Right cardiac atrium (tissue), 5 donors: Measurements from ENCODE around the gene LGI2. TPM values are rescaled to one million over a fixed set of nuclear protein-coding genes. Genes with fewer than 3 reads are reported as not detected.

Experiments
- ATAC-seq, 2 donors: fragments of 200-7000 bp; cut with Tn5 transposase; one replicate each; pipeline versions ENCODE4 v1.8.0 to v1.9.1; 2020; ENCODE audit warnings: moderate library complexity in 2 of 2, mild to moderate bottlenecking in 1 of 2
- DNase-seq, 3 donors: peaks; one replicate each; pipeline ENCODE4 v3.0.0-alpha.2; 2020
- H3K27ac ChIP-seq: one replicate; pipeline ENCODE4 v1.5.1; 2013; ENCODE audit warnings: mild to moderate bottlenecking, low read length, control low read depth, moderate library complexity
- H3K27me3 ChIP-seq: one replicate; pipeline ENCODE4 v1.6.1; 2013; ENCODE audit not compliant: control insufficient read depth, insufficient read depth
- H3K4me1 ChIP-seq: one replicate; pipeline ENCODE4 v1.6.1; 2013; ENCODE audit warnings: low read length; ENCODE audit not compliant: control insufficient read depth, insufficient read depth
- H3K4me3 ChIP-seq: one replicate; pipeline ENCODE4 v1.5.1; 2013; ENCODE audit warnings: low read length, control low read depth
- H3K9me3 ChIP-seq: one replicate; pipeline ENCODE4 v1.6.1; 2013; ENCODE audit warnings: low read length; ENCODE audit not compliant: control insufficient read depth
- WGBS: extraction: QIAGEN DNeasy Blood & Tissue Kit; methylation state at CpG from one replicate; pipeline ENCODE4 v1.1.7; 2013; 5-methylcytosine and 5-hydroxymethylcytosine counted together
- intact Hi-C, 4 donors: fragments of 100-400 bp; cut with DNase I; formaldehyde crosslinking; loops; one replicate each; pipeline versions ENCODE4 v1.11.0 to v1.14.0; 2022 to 2023
- polyA plus RNA-seq: library from polyadenylated mRNA; stranded (reverse); fragments of 200-250 nt; gene quantifications from one replicate; pipeline ENCODE4 v1.2.3, GENCODE V29; 2013
- total RNA-seq, 4 donors: library from RNA; stranded (reverse); fragmentation: NEBNext Ultra II Directional; extraction: Animal tissue kit (Norgen Biotek cat#: 25700); gene quantifications; one replicate each; pipeline ENCODE4 v1.2.1, GENCODE V29; 2021
- donor health status: healthy with polysubstance abuse.
- donor health status: DM: no; HTN: yes; CAD: no.
- donor health status: DM: no; HTN: no; CAD: no.
- donor health status: DM: no; HTN: yes; CAD: no; lungs with severe emphysema.
- donor health status: DM: yes; HTN: yes; CAD: no.

The LGI2 gene
- total and polyA plus RNA-seq, 5 donors, result 2.4 to 7.1 (median 5.4) TPM

- Histone ChIP-seq H3K4me1 (no peaks in the 10 kb centered on the region), H3K27me3 (no peaks in the 10 kb centered on the region), H3K4me3 (no peak overlapping the region), H3K9me3 (no peaks in the 10 kb centered on the region), H3K27ac (no peak overlapping the region)
- intact Hi-C loops, result no loop called here
- DNase-seq, result no peak
- peak in 1 of 2 donors; percentile 11 for ATAC-seq
- WGBS, result 78% methylated on average over 7 of the region's 7 CpGs
Observed at GRCh38 chr4:24966076-24966475, 64.7 kb downstream of the LGI2 start.

GRCh38 chr4:24965627-24966026, 65.1 kb downstream of the LGI2 start:
- WGBS, result 88% methylated on average over 9 of the region's 9 CpGs
- Histone ChIP-seq H3K27me3 (no peaks in the 10 kb centered on the region), H3K9me3 (no peaks in the 10 kb centered on the region), H3K4me1 (no peaks in the 10 kb centered on the region), H3K4me3 (no peak overlapping the region), H3K27ac (no peak overlapping the region)
- ATAC-seq (no peak), DNase-seq (no peak)
- intact Hi-C loops, result no loop called here

- H3K4me1 ChIP-seq, result no peaks in the 10 kb centered on the region
- H3K27ac ChIP-seq, result no peak overlapping the region
- DNase-seq (no peak), ATAC-seq (no peak)
- WGBS, result 53% methylated on average over 2 of the region's 2 CpGs
- intact Hi-C loops, result no loop called here
- no peak overlapping the region for H3K4me3 ChIP-seq
- no peaks in the 10 kb centered on the region for H3K9me3 ChIP-seq
- H3K27me3 ChIP-seq, result no peaks in the 10 kb centered on the region
Observed at GRCh38 chr4:24963277-24963676, 67.5 kb downstream of the LGI2 start.

- Histone ChIP-seq H3K9me3 (peaks cover 4% of the 10 kb centered on the region), H3K27ac (no peak overlapping the region), H3K27me3 (no peaks in the 10 kb centered on the region), H3K4me3 (no peak overlapping the region), H3K4me1 (no peaks in the 10 kb centered on the region)
- ATAC-seq (no peak), DNase-seq (no peak)
- intact Hi-C loops, result no loop called here
- WGBS, result 89% methylated on average over 2 of the region's 2 CpGs
Observed at GRCh38 chr4:24957886-24958285, 72.9 kb downstream of the LGI2 start.

- H3K4me1 ChIP-seq, result no peaks in the 10 kb centered on the region
- H3K9me3 ChIP-seq, result peaks cover 4% of the 10 kb centered on the region
- intact Hi-C loops, result no loop called here
- ATAC-seq (no peak), DNase-seq (no peak)
- no peak overlapping the region for H3K4me3 ChIP-seq
- no peaks in the 10 kb centered on the region for H3K27me3 ChIP-seq
- 88% methylated on average over 2 of the region's 2 CpGs for WGBS
- no peak overlapping the region for H3K27ac ChIP-seq
Observed at GRCh38 chr4:24956763-24957162, 74.0 kb downstream of the LGI2 start.

- intact Hi-C loops, result no loop called here
- Histone ChIP-seq H3K9me3 (peaks cover 4% of the 10 kb centered on the region), H3K4me1 (no peaks in the 10 kb centered on the region), H3K27me3 (no peaks in the 10 kb centered on the region), H3K27ac (no peak overlapping the region), H3K4me3 (no peak overlapping the region)
- no peak for ATAC-seq
- no peak for DNase-seq
- WGBS, result 95% methylated on average over 2 of the region's 2 CpGs
Observed at GRCh38 chr4:24956091-24956490, 74.7 kb downstream of the LGI2 start.

- WGBS, result 86% methylated on average over 4 of the region's 4 CpGs
- no peak overlapping the region for H3K27ac ChIP-seq
- H3K4me3 ChIP-seq, result no peak overlapping the region
- peaks cover 4% of the 10 kb centered on the region for H3K9me3 ChIP-seq
- ATAC-seq (no peak), DNase-seq (no peak)
- H3K4me1 ChIP-seq, result no peaks in the 10 kb centered on the region
- H3K27me3 ChIP-seq, result no peaks in the 10 kb centered on the region
- intact Hi-C loops, result no loop called here
Observed at GRCh38 chr4:24952667-24953066, 78.1 kb downstream of the LGI2 start.

GRCh38 chr4:24949970-24950369, 80.8 kb downstream of the LGI2 start:
- H3K4me1 ChIP-seq, result no peaks in the 10 kb centered on the region
- no peak overlapping the region for H3K27ac ChIP-seq
- H3K4me3 ChIP-seq, result no peak overlapping the region
- H3K9me3 ChIP-seq, result peaks cover 4% of the 10 kb centered on the region
- DNase-seq (no peak), ATAC-seq (peak; percentile 44 to 68)
- intact Hi-C loops, result no loop called here
- no peaks in the 10 kb centered on the region for H3K27me3 ChIP-seq

Other genes starting within 250 kb of the LGI2 start
- 100 to 1,000 TPM in 1 of 4 donors, 10 to 100 TPM in 3; 61.2 to 129 (median 80.9) TPM for gene SOD3, start 235.4 kb downstream of the LGI2 start, total RNA-seq
- 59.2 TPM for gene SOD3, start 235.4 kb downstream of the LGI2 start, polyA plus RNA-seq
- gene CCDC149, start 117.9 kb downstream of the LGI2 start, total RNA-seq, result 10 to 100 TPM; 15.0 to 17.4 (median 16.0) TPM
- 10.1 TPM for gene CCDC149, start 117.9 kb downstream of the LGI2 start, polyA plus RNA-seq
- 1 to 10 TPM; 4.4 to 6.4 (median 4.7) TPM for gene SEPSECS, start 129.5 kb upstream of the LGI2 start, total RNA-seq
- gene SEPSECS, start 129.5 kb upstream of the LGI2 start, polyA plus RNA-seq, result 2.1 TPM
- 1 to 10 TPM; 2.3 to 4.0 (median 3.1) TPM for gene PI4K2B, start 203.1 kb upstream of the LGI2 start, total RNA-seq
- 2.5 TPM for gene PI4K2B, start 203.1 kb upstream of the LGI2 start, polyA plus RNA-seq